CD14-positive monocyte (primary cell): Measurements from ENCODE around the gene ATRX. TPM values are rescaled to one million over a fixed set of nuclear protein-coding genes. Genes with fewer than 3 reads are reported as not detected.

ENCODE experiments used
- DNase-seq, 3 donors: peaks; one replicate each; pipeline ENCODE4 v3.0.0-alpha.2; 2011 to 2022
- H2AFZ ChIP-seq: 2 replicates; pipeline ENCODE4 v1.6.0; 2012; ENCODE audit warnings: mild to moderate bottlenecking, low read depth, low read length, inconsistent platforms; ENCODE audit not compliant: insufficient read depth, poor library complexity, severe bottlenecking
- H3K27ac ChIP-seq, 2 donors: 1 replicate in 1 of 2; 2 replicates in 1 of 2; pipeline ENCODE4 v1.5.1; 2012 to 2013; ENCODE audit warnings: low read length in 2 of 2, control low read depth in 1 of 2, inconsistent platforms in 1 of 2, low read depth in 1 of 2, mild to moderate bottlenecking in 1 of 2
- H3K27me3 ChIP-seq, 2 donors: one replicate each; pipeline versions ENCODE4 v1.6.0 to v1.6.1; 2011 to 2013; ENCODE audit warnings: low read length in 2 of 2; ENCODE audit not compliant: control insufficient read depth in 2 of 2, insufficient read depth in 2 of 2
- H3K36me3 ChIP-seq, 2 donors: replicated peaks in 1 of 2; 1 replicate in 1 of 2; 2 replicates in 1 of 2; pipeline versions ENCODE4 v1.5.1 to v1.6.1; 2012 to 2013; ENCODE audit warnings: low read length in 2 of 2, control low read depth in 1 of 2, inconsistent platforms in 1 of 2, mild to moderate bottlenecking in 1 of 2; ENCODE audit not compliant: insufficient read depth in 2 of 2, control insufficient read depth in 1 of 2
- H3K4me1 ChIP-seq, 2 donors: 1 replicate in 1 of 2; 2 replicates in 1 of 2; pipeline versions ENCODE4 v1.5.1 to v1.6.1; 2012 to 2013; ENCODE audit warnings: low read length in 2 of 2, control low read depth in 1 of 2, inconsistent platforms in 1 of 2, mild to moderate bottlenecking in 1 of 2, moderate library complexity in 1 of 2; ENCODE audit not compliant: insufficient read depth in 2 of 2, control insufficient read depth in 1 of 2
- H3K4me2 ChIP-seq: replicated peaks from 2 replicates; pipeline ENCODE3; 2012; ENCODE audit warnings: low read length, moderate library complexity, mild to moderate bottlenecking; ENCODE audit not compliant: poor library complexity, severe bottlenecking; ENCODE audit errors: extremely low read depth
- H3K4me3 ChIP-seq, 3 experiments: fragments of 200-600 bp in 1 of 3; sonication (generic) in 1 of 3; replicated peaks in 1 of 3; 1 replicate in 2 of 3; 2 replicates in 1 of 3; pipeline ENCODE4 v1.5.1; 2011 to 2013; ENCODE audit warnings: low read length in 3 of 3, mild to moderate bottlenecking in 3 of 3, control low read depth in 2 of 3, low read depth in 2 of 3, inconsistent platforms in 1 of 3, moderate library complexity in 1 of 3
- H3K79me2 ChIP-seq: 2 replicates; pipeline ENCODE4 v1.6.0; 2012; ENCODE audit warnings: mild to moderate bottlenecking, control low read depth, inconsistent platforms, low read length, moderate library complexity; ENCODE audit not compliant: insufficient read depth
- H3K9ac ChIP-seq: 2 replicates; pipeline ENCODE4 v1.6.0; 2017; ENCODE audit warnings: low read length, mild to moderate bottlenecking; ENCODE audit not compliant: insufficient read depth, poor library complexity, severe bottlenecking
- H3K9me3 ChIP-seq, 2 donors: replicated peaks in 1 of 2; 1 replicate in 1 of 2; 2 replicates in 1 of 2; pipeline versions ENCODE4 v1.5.1 to v1.6.1; 2012 to 2013; ENCODE audit warnings: low read length in 2 of 2, control low read depth in 1 of 2; ENCODE audit not compliant: control insufficient read depth in 1 of 2, insufficient read depth in 1 of 2
- H4K20me1 ChIP-seq: 2 replicates; pipeline ENCODE4 v1.6.0; 2012; ENCODE audit warnings: mild to moderate bottlenecking, low read length, control low read depth, moderate library complexity; ENCODE audit not compliant: insufficient read depth
- H3K27ac Mint-ChIP-seq, 7 donors: one replicate each; pipeline ENCODE4 v1.8.0; 2020; ENCODE audit warnings: mild to moderate bottlenecking in 7 of 7, mixed read lengths in 7 of 7, moderate library complexity in 6 of 7, inconsistent platforms in 2 of 7
- H3K27me3 Mint-ChIP-seq, 3 donors: one replicate each; pipeline ENCODE4 v1.8.0; 2021 to 2022; ENCODE audit warnings: low read depth in 3 of 3, mild to moderate bottlenecking in 3 of 3, mixed read lengths in 3 of 3, moderate library complexity in 3 of 3, inconsistent platforms in 1 of 3
- H3K36me3 Mint-ChIP-seq, 2 donors: one replicate each; pipeline ENCODE4 v1.8.0; 2020; ENCODE audit warnings: mixed read lengths in 2 of 2, inconsistent platforms in 1 of 2, mild to moderate bottlenecking in 1 of 2
- H3K4me1 Mint-ChIP-seq: one replicate; pipeline ENCODE4 v1.8.0; 2020; ENCODE audit warnings: mild to moderate bottlenecking, mixed read lengths
- H3K4me3 Mint-ChIP-seq, 2 donors: one replicate each; pipeline ENCODE4 v1.8.0; 2020; ENCODE audit warnings: mild to moderate bottlenecking in 2 of 2, mixed read lengths in 2 of 2, moderate library complexity in 1 of 2
- H3K9me3 Mint-ChIP-seq, 7 donors: one replicate each; pipeline ENCODE4 v1.8.0; 2020 to 2022; ENCODE audit warnings: mixed read lengths in 7 of 7, mild to moderate bottlenecking in 6 of 7, moderate library complexity in 6 of 7, inconsistent platforms in 2 of 7
- WGBS: methylation state at CpG from one replicate; pipeline ENCODE4 v1.1.5; 2013; ENCODE audit warnings: missing lambda C conversion rate; ENCODE audit not compliant: insufficient coverage; 5-methylcytosine and 5-hydroxymethylcytosine counted together
- intact Hi-C, 2 donors: fragments of 100-400 bp; cut with micrococcal nuclease; formaldehyde crosslinking; loops; one replicate each; pipeline versions ENCODE4 v1.15.0 to v1.15.1; 2023
- polyA plus RNA-seq, 3 donors: library from polyadenylated mRNA; depleted of rRNA in 1 of 3; unstranded in 2 of 3; stranded (reverse) in 1 of 3; fragments of 300-500 nt in 2 of 3; fragments of >200 nt in 1 of 3; fragmentation: Illumina TruSeq in 2 of 3; gene quantifications; 1 replicate in 2 of 3; 2 replicates in 1 of 3; pipeline ENCODE4 v1.2.3, GENCODE V29; 2012 to 2021
- TF ChIP-seq, protein P1 (sequence below): fragments of 200-600 bp; IDR thresholded peaks from one replicate; pipeline ENCODE4 v1.8.0; 2022; ENCODE audit warnings: antibody characterized with exemption, mild to moderate bottlenecking

ATRX gene
- polyA plus RNA-seq, 3 donors, result 8.6 to 18.3 (median 17.3) TPM

DNA sequence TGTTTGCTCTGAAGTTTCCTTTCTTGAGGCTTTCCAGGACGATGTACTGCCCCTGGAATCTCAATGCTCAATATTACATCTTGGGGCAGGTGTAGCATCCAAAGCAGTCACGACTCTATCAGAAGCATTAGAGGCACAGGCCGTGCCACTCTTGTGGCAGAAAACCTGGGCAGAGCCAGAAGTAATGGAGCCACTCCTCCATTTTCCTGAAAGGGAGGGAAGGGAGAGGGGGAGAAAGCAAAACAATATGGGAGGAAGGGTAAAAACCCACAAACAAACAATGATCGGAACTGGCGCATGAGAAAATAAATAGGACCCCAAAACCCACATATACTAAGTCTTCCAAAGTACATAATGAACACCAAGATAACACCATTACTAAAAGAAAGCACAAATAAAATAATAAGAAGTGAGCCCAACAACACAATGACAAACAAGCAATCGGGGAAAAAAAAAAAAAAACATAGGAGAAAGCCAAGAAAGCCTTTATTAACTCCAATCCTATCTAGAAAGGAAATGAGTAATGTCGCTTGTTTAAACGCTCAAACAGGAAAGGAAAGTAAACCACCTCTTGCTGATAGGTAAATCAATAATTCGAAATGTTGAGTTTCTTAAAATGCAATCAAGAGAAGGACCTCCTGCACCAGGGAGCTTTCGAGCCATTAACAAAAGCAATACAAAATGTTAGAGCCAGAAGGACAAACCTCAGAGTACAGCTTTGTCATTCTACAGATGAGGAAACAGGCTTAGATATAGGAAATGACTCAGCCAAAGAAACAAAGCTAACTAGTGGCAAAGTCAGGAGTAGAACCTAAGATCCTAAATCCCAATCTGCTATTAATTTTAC lies 117.4 kb downstream of the ATRX start:
- Histone ChIP-seq H3K27ac (peak overlapping the region in 1 of 2 donors; percentile 67), H2AFZ (no peak overlapping the region), H3K9ac (no peak overlapping the region), H3K4me3 (peak overlapping the region in 1 of 3 experiments; percentile 41), H3K4me2 (peak overlapping the region; percentile 49), H3K9me3 (no peaks in the 10 kb centered on the region), H3K4me1 (peaks cover 13 to 17% of the 10 kb centered on the region in 2 donors), H3K36me3 (peaks cover 0 to 6% of the 10 kb centered on the region in 2 donors), H4K20me1 (no peaks in the 10 kb centered on the region), H3K27me3 (no peaks in the 10 kb centered on the region), H3K79me2 (no peaks in the 10 kb centered on the region)
- Mint-ChIP-seq H3K9me3 (peaks cover 0 to 1% (median 0%) of the 10 kb centered on the region in 7 donors), H3K27me3 (no peaks in the 10 kb centered on the region), H3K4me1 (peaks cover 10% of the 10 kb centered on the region), H3K27ac (peak overlapping the region in 6 of 7 donors; percentile 37 to 86 (median 78)), H3K36me3 (peaks cover 7 to 10% of the 10 kb centered on the region in 2 donors), H3K4me3 (peak overlapping the region in 1 of 2 donors; percentile 42)
- peak; percentile 16 to 49 (median 42) for DNase-seq
- intact Hi-C loops, result no loop called here
- no CpG with 5 or more reads among the region's 10 CpGs for WGBS
- TF ChIP-seq, protein P1, sequence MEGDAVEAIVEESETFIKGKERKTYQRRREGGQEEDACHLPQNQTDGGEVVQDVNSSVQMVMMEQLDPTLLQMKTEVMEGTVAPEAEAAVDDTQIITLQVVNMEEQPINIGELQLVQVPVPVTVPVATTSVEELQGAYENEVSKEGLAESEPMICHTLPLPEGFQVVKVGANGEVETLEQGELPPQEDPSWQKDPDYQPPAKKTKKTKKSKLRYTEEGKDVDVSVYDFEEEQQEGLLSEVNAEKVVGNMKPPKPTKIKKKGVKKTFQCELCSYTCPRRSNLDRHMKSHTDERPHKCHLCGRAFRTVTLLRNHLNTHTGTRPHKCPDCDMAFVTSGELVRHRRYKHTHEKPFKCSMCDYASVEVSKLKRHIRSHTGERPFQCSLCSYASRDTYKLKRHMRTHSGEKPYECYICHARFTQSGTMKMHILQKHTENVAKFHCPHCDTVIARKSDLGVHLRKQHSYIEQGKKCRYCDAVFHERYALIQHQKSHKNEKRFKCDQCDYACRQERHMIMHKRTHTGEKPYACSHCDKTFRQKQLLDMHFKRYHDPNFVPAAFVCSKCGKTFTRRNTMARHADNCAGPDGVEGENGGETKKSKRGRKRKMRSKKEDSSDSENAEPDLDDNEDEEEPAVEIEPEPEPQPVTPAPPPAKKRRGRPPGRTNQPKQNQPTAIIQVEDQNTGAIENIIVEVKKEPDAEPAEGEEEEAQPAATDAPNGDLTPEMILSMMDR, result no peak

DNA sequence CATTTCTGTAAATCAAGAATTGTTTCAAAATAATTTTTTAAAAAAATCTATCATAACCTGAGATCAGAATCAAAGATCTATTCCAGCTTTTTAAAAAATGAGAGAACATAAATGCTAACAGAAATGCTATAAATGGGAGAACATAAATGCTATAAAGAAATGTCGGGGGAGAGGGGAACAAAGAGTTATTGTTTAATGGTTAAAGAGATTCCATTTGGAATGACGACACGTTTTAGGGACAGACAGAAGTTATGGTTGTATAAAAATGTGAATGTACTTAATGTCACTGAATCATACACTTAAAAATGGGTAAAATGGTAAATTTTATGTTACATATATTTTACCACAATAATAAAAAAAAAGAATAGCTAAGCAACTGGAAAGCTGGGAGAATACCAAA lies 127.1 kb downstream of the ATRX start:
- Mint-ChIP-seq H3K4me1 (no peaks in the 10 kb centered on the region), H3K4me3 (no peak overlapping the region), H3K36me3 (peaks cover 23 to 35% of the 10 kb centered on the region in 2 donors), H3K9me3 (no peaks in the 10 kb centered on the region), H3K27ac (no peak overlapping the region), H3K27me3 (peaks cover 0 to 1% (median 0%) of the 10 kb centered on the region in 3 donors)
- no peaks in the 10 kb centered on the region for H3K4me1 ChIP-seq
- intact Hi-C loops, result no loop called here
- no peaks in the 10 kb centered on the region for H3K27me3 ChIP-seq
- no peaks in the 10 kb centered on the region for H3K9me3 ChIP-seq
- H3K79me2 ChIP-seq, result no peaks in the 10 kb centered on the region
- no CpG with 5 or more reads among the region's 3 CpGs for WGBS
- no peak overlapping the region for H2AFZ ChIP-seq
- peaks cover 11 to 21% of the 10 kb centered on the region in 2 donors for H3K36me3 ChIP-seq
- H3K27ac ChIP-seq, result no peak overlapping the region
- H3K4me2 ChIP-seq, result no peak overlapping the region
- H4K20me1 ChIP-seq, result no peaks in the 10 kb centered on the region
- H3K9ac ChIP-seq, result no peak overlapping the region
- DNase-seq, result no peak
- TF ChIP-seq, protein P1, result no peak
- H3K4me3 ChIP-seq, result no peak overlapping the region
